GM23338 (cell line): ENCODE results near the gene STXBP3. TPM values are rescaled to one million over a fixed set of nuclear protein-coding genes. Genes with fewer than 3 reads are reported as not detected.

Experiments used
- ATAC-seq: fragments of 200-7000 bp; cut with Tn5 transposase; 3 replicates; pipeline ENCODE4 v1.9.1; 2020
- DNase-seq: peaks from one replicate; pipeline ENCODE4 v3.0.0-alpha.2; 2015; ENCODE audit warnings: low spot score
- H2AFZ ChIP-seq: fragments of 200-600 bp; sonication (generic); 2 replicates; pipeline ENCODE4 v1.8.0; 2016; ENCODE audit warnings: antibody characterized with exemption, mild to moderate bottlenecking, moderate library complexity
- H3F3A ChIP-seq: fragments of 200-600 bp; sonication (generic); replicated peaks from 2 replicates; pipeline ENCODE4 v1.8.0; 2017; ENCODE audit warnings: antibody characterized with exemption, mixed run types, low read depth
- H3K27ac ChIP-seq: fragments of 200-600 bp; sonication (generic); 2 replicates; pipeline ENCODE4 v1.6.1; 2016; ENCODE audit warnings: low read depth
- H3K27me3 ChIP-seq: fragments of 200-600 bp; sonication (generic); 2 replicates; pipeline ENCODE4 v1.8.0; 2016; ENCODE audit warnings: mild to moderate bottlenecking, mixed run types, moderate library complexity; ENCODE audit not compliant: insufficient read depth
- H3K36me3 ChIP-seq: fragments of 200-600 bp; sonication (generic); 2 replicates; pipeline ENCODE4 v1.8.0; 2016; ENCODE audit warnings: mild to moderate bottlenecking; ENCODE audit not compliant: insufficient read depth
- H3K4me1 ChIP-seq: fragments of 200-600 bp; sonication (generic); 2 replicates; pipeline ENCODE4 v1.8.0; 2016; ENCODE audit warnings: mild to moderate bottlenecking, moderate library complexity; ENCODE audit not compliant: insufficient read depth
- H3K4me2 ChIP-seq: fragments of 200-600 bp; sonication (generic); 2 replicates; pipeline ENCODE4 v1.7.1; 2017; ENCODE audit warnings: mixed run types
- H3K4me3 ChIP-seq: fragments of 200-600 bp; sonication (generic); 2 replicates; pipeline ENCODE4 v1.6.1; 2016; ENCODE audit warnings: mixed run types
- H3K79me2 ChIP-seq: fragments of 200-600 bp; sonication (generic); replicated peaks from 2 replicates; pipeline ENCODE4 v1.8.0; 2017; ENCODE audit warnings: mild to moderate bottlenecking; ENCODE audit not compliant: insufficient read depth
- H3K9me2 ChIP-seq: fragments of 200-600 bp; sonication (generic); 2 replicates; pipeline ENCODE4 v1.8.0; 2017; ENCODE audit not compliant: insufficient read depth
- H4K20me1 ChIP-seq: fragments of 200-600 bp; sonication (generic); replicated peaks from 2 replicates; pipeline ENCODE4 v1.8.0; 2017; ENCODE audit warnings: mild to moderate bottlenecking; ENCODE audit not compliant: insufficient read depth
- H3K27ac Mint-ChIP-seq: 2 replicates; pipeline ENCODE4 v1.8.0; 2020; ENCODE audit warnings: inconsistent platforms, mild to moderate bottlenecking, moderate library complexity, mixed read lengths
- H3K27me3 Mint-ChIP-seq: 3 replicates; pipeline ENCODE4 v1.8.0; 2022; ENCODE audit warnings: low read depth, mild to moderate bottlenecking, moderate library complexity, mixed read lengths, inconsistent platforms; ENCODE audit not compliant: insufficient read depth, poor library complexity
- H3K36me3 Mint-ChIP-seq: 3 replicates; pipeline ENCODE4 v1.8.0; 2021; ENCODE audit warnings: low read depth, mild to moderate bottlenecking, inconsistent platforms, moderate library complexity, mixed read lengths
- H3K4me1 Mint-ChIP-seq: 3 replicates; pipeline ENCODE4 v1.8.0; 2020; ENCODE audit warnings: mild to moderate bottlenecking, inconsistent platforms, mixed read lengths
- H3K4me3 Mint-ChIP-seq: 3 replicates; pipeline ENCODE4 v1.8.0; 2021; ENCODE audit warnings: moderate library complexity, mild to moderate bottlenecking, inconsistent platforms, mixed read lengths
- H3K9me3 Mint-ChIP-seq: 3 replicates; pipeline ENCODE4 v1.8.0; 2020; ENCODE audit warnings: moderate library complexity, mild to moderate bottlenecking, inconsistent platforms, mixed read lengths
- CREB1 ChIP-seq: fragments of 250-450 bp; sonication (Bioruptor Pico); IDR thresholded peaks from 2 replicates; pipeline ENCODE4 v1.5.0; 2020; ENCODE audit warnings: low read depth, mild to moderate bottlenecking, moderate library complexity
- ETS1 ChIP-seq: IDR thresholded peaks from 2 replicates; pipeline ENCODE4 v1.6.1; 2016; ENCODE audit warnings: antibody characterized with exemption
- EZH2 ChIP-seq: fragments of 200-600 bp; sonication (generic); IDR thresholded peaks from one replicate; pipeline ENCODE4 v1.8.0; 2017; ENCODE audit warnings: antibody characterized with exemption, mild to moderate bottlenecking, low read depth; ENCODE audit not compliant: unreplicated experiment
- EZH2phosphoT487 ChIP-seq: fragments of 200-600 bp; sonication (generic); IDR thresholded peaks from one replicate; pipeline ENCODE4 v1.8.1; 2018; ENCODE audit warnings: antibody characterized with exemption; ENCODE audit not compliant: unreplicated experiment
- NANOG ChIP-seq: IDR thresholded peaks from 2 replicates; pipeline ENCODE4 v1.6.1; 2016; ENCODE audit warnings: antibody characterized with exemption, borderline replicate concordance
- POLR2AphosphoS5 ChIP-seq: IDR thresholded peaks from 2 replicates; pipeline ENCODE4 v1.6.1; 2016; ENCODE audit warnings: antibody characterized with exemption, low read depth
- REST ChIP-seq: IDR thresholded peaks from one replicate; pipeline ENCODE4 v1.6.1; 2018; ENCODE audit warnings: antibody characterized with exemption; ENCODE audit not compliant: unreplicated experiment
- STAT1 ChIP-seq: IDR thresholded peaks from one replicate; pipeline ENCODE4 v1.6.1; 2016; ENCODE audit warnings: antibody characterized with exemption; ENCODE audit not compliant: unreplicated experiment
- ZNF331 ChIP-seq: fragments of 250-450 bp; sonication (Bioruptor Pico); IDR thresholded peaks from 2 replicates; pipeline ENCODE4 v1.5.0; 2020; ENCODE audit warnings: low read depth, mild to moderate bottlenecking, moderate library complexity
- ZNF462 ChIP-seq: fragments of 250-450 bp; sonication (Bioruptor Pico); IDR thresholded peaks from 2 replicates; pipeline ENCODE4 v1.5.0; 2020; ENCODE audit warnings: mild to moderate bottlenecking, moderate library complexity
- polyA plus RNA-seq: library from polyadenylated mRNA; unstranded; fragments of >200 nt; fragmentation: Nextera tagmentation; extraction: Ambion mirVana; gene quantifications from 2 replicates; pipeline ENCODE4 v1.2.1, GENCODE V29; 2016
- total RNA-seq: library from RNA; depleted of rRNA; stranded (reverse); fragments of >200 nt; shearing (Covaris generic); gene quantifications from 2 replicates; pipeline ENCODE4 v1.2.3, GENCODE V29; 2014

The STXBP3 gene
- total and polyA plus RNA-seq, 2 experiments from 2014 or later: 28.5 to 37.4 TPM

GRCh38 chr1:108753363-108753762, 6.9 kb downstream of the STXBP3 start (continued):
- no peak for TF ChIP-seq REST
- no peak for TF ChIP-seq EZH2
- TF ChIP-seq ZNF462 (CRISPR knock-in tag): no peak
- TF ChIP-seq POLR2AphosphoS5: no peak
- no peak for TF ChIP-seq CREB1 (CRISPR knock-in tag)

GRCh38 chr1:108758796-108759195, 12.3 kb downstream of the STXBP3 start:
- Mint-ChIP-seq H3K4me3 (no peak overlapping the region), H3K9me3 (no peaks in the 10 kb centered on the region), H3K27me3 (no peaks in the 10 kb centered on the region), H3K27ac (no peak overlapping the region), H3K4me1 (no peaks in the 10 kb centered on the region), H3K36me3 (peaks cover 14% of the 10 kb centered on the region; the same call in 2 of the 3 replicates)
- no peaks in the 10 kb centered on the region for H4K20me1 ChIP-seq
- H3F3A ChIP-seq: no peaks in the 10 kb centered on the region
- no peaks in the 10 kb centered on the region for H3K4me1 ChIP-seq
- ATAC-seq (no peak), DNase-seq (no peak)
- no peak overlapping the region for H2AFZ ChIP-seq
- H3K27me3 ChIP-seq: no peaks in the 10 kb centered on the region
- no peaks in the 10 kb centered on the region for H3K79me2 ChIP-seq
- no peak overlapping the region for H3K27ac ChIP-seq
- no peak overlapping the region for H3K4me2 ChIP-seq
- no peaks in the 10 kb centered on the region for H3K9me2 ChIP-seq
- no peak overlapping the region for H3K4me3 ChIP-seq
- peaks cover 4% of the 10 kb centered on the region; the same call in 1 of the 2 replicates for H3K36me3 ChIP-seq
- no peak for TF ChIP-seq EZH2
- no peak for TF ChIP-seq CREB1 (CRISPR knock-in tag)
- no peak for TF ChIP-seq EZH2phosphoT487
- TF ChIP-seq ZNF331 (CRISPR knock-in tag): no peak
- TF ChIP-seq STAT1: no peak
- no peak for TF ChIP-seq ETS1
- no peak for TF ChIP-seq REST
- TF ChIP-seq NANOG: no peak
- no peak for TF ChIP-seq POLR2AphosphoS5
